BLaER1 treated with 17β-estradiol and CSF1 and Interleukin-3, amounts not matched to agents 10 nM and 100 nM (cell line): ENCODE results near the gene USP22.

Experiments
- H3K27ac ChIP-seq, 11 experiments: shearing (Covaris generic); formaldehyde crosslinking; 2 replicates each; pipeline ENCODE4 v1.8.1; 2022
- H3K27me3 ChIP-seq, 11 experiments: shearing (Covaris generic); formaldehyde crosslinking; 2 replicates each; pipeline ENCODE4 v1.8.1; 2022
- H3K36me3 ChIP-seq, 11 experiments: shearing (Covaris generic); formaldehyde crosslinking; 2 replicates each; pipeline ENCODE4 v1.8.1; 2022
- H3K4me1 ChIP-seq, 10 experiments: shearing (Covaris generic); formaldehyde crosslinking; 2 replicates each; pipeline ENCODE4 v1.8.1; 2022
- H3K4me2 ChIP-seq, 11 experiments: shearing (Covaris generic); formaldehyde crosslinking; 2 replicates each; pipeline ENCODE4 v1.8.1; 2022
- H3K4me3 ChIP-seq, 10 experiments: shearing (Covaris generic); formaldehyde crosslinking; 2 replicates each; pipeline ENCODE4 v1.8.1; 2022
- H3K9ac ChIP-seq, 11 experiments: shearing (Covaris generic); formaldehyde crosslinking; 2 replicates each; pipeline ENCODE4 v1.8.1; 2022
- H3K9me3 ChIP-seq, 11 experiments: shearing (Covaris generic); formaldehyde crosslinking; replicated peaks in 1 of 11; 2 replicates each; pipeline ENCODE4 v1.8.1; 2022
- H4K20me1 ChIP-seq, 11 experiments: shearing (Covaris generic); formaldehyde crosslinking; 2 replicates each; pipeline ENCODE4 v1.8.1; 2022
- Cebpa-rat ChIP-seq, 11 experiments: shearing (Covaris generic); IDR thresholded peaks; 2 replicates each; pipeline ENCODE4 v1.8.1; 2022

Gene USP22

GRCh38 chr17:21010705-21011596, 31.9 kb downstream of the USP22 start:
- H3K27ac ChIP-seq, result no peak overlapping the region
- no peaks in the 10 kb centered on the region for H3K27me3 ChIP-seq
- no peak overlapping the region for H3K4me2 ChIP-seq
- H3K4me1 ChIP-seq, result no peaks in the 10 kb centered on the region
- H3K36me3 ChIP-seq, result peaks cover 99 to 100% (median 100%) of the 10 kb centered on the region in 11 experiments
- no peaks in the 10 kb centered on the region for H3K9me3 ChIP-seq
- no peak for TF ChIP-seq Cebpa-rat (IDR thresholded peaks at IDR 0.05)
- H3K4me3 ChIP-seq, result no peak overlapping the region
- H3K9ac ChIP-seq, result no peak overlapping the region
- peaks cover 98 to 100% (median 100%) of the 10 kb centered on the region in 11 experiments for H4K20me1 ChIP-seq

GRCh38 chr17:21008992-21009671, 33.7 kb downstream of the USP22 start:
- Histone ChIP-seq H3K4me3 (no peak overlapping the region), H3K4me2 (no peak overlapping the region), H3K27me3 (no peaks in the 10 kb centered on the region), H4K20me1 (peaks cover 98 to 100% (median 100%) of the 10 kb centered on the region in 11 experiments), H3K4me1 (no peaks in the 10 kb centered on the region), H3K9me3 (no peaks in the 10 kb centered on the region), H3K9ac (no peak overlapping the region), H3K36me3 (peaks cover 99 to 100% (median 100%) of the 10 kb centered on the region in 11 experiments), H3K27ac (no peak overlapping the region)
- no peak for TF ChIP-seq Cebpa-rat (IDR thresholded peaks at IDR 0.05)

- Histone ChIP-seq H3K4me2 (no peak overlapping the region), H3K9ac (no peak overlapping the region), H3K27me3 (no peaks in the 10 kb centered on the region), H3K4me1 (no peaks in the 10 kb centered on the region), H3K9me3 (no peaks in the 10 kb centered on the region), H3K27ac (no peak overlapping the region), H3K36me3 (peaks cover 100% of the 10 kb centered on the region in 11 experiments), H4K20me1 (peaks cover 98 to 100% (median 100%) of the 10 kb centered on the region in 11 experiments), H3K4me3 (no peak overlapping the region)
- no peak for TF ChIP-seq Cebpa-rat (IDR thresholded peaks at IDR 0.05)
These were observed 34.5 kb downstream of the USP22 start for GRCh38 chr17:21008160-21008915.

GRCh38 chr17:21007646-21008045, 35.2 kb downstream of the USP22 start:
- peaks cover 99 to 100% (median 100%) of the 10 kb centered on the region in 11 experiments for H3K36me3 ChIP-seq
- no peak overlapping the region for H3K4me3 ChIP-seq
- H3K27me3 ChIP-seq, result no peaks in the 10 kb centered on the region
- no peak overlapping the region for H3K9ac ChIP-seq
- H4K20me1 ChIP-seq, result peaks cover 97 to 100% (median 99%) of the 10 kb centered on the region in 11 experiments
- no peaks in the 10 kb centered on the region for H3K4me1 ChIP-seq
- no peak for TF ChIP-seq Cebpa-rat (IDR thresholded peaks at IDR 0.05)
- H3K27ac ChIP-seq, result no peak overlapping the region
- H3K9me3 ChIP-seq, result no peaks in the 10 kb centered on the region
- no peak overlapping the region for H3K4me2 ChIP-seq

- Histone ChIP-seq H3K36me3 (peaks cover 99 to 100% (median 100%) of the 10 kb centered on the region in 11 experiments), H3K4me2 (no peak overlapping the region), H3K27me3 (no peaks in the 10 kb centered on the region), H3K4me1 (no peaks in the 10 kb centered on the region), H3K4me3 (no peak overlapping the region), H4K20me1 (peaks cover 97 to 100% (median 99%) of the 10 kb centered on the region in 11 experiments), H3K27ac (no peak overlapping the region), H3K9ac (no peak overlapping the region), H3K9me3 (no peaks in the 10 kb centered on the region)
- no peak for TF ChIP-seq Cebpa-rat (IDR thresholded peaks at IDR 0.05)
These were observed 37.0 kb downstream of the USP22 start for GRCh38 chr17:21005803-21006202.

GRCh38 chr17:21005367-21005766, 37.4 kb downstream of the USP22 start:
- no peaks in the 10 kb centered on the region for H3K4me1 ChIP-seq
- no peak overlapping the region for H3K4me3 ChIP-seq
- TF ChIP-seq Cebpa-rat (IDR thresholded peaks at IDR 0.05), result no peak
- H3K27ac ChIP-seq, result no peak overlapping the region
- peaks cover 97 to 100% (median 99%) of the 10 kb centered on the region in 11 experiments for H4K20me1 ChIP-seq
- H3K36me3 ChIP-seq, result peaks cover 99 to 100% (median 100%) of the 10 kb centered on the region in 11 experiments
- no peak overlapping the region for H3K4me2 ChIP-seq
- H3K9me3 ChIP-seq, result no peaks in the 10 kb centered on the region
- H3K27me3 ChIP-seq, result no peaks in the 10 kb centered on the region
- no peak overlapping the region for H3K9ac ChIP-seq

GRCh38 chr17:21004016-21004930, 38.5 kb downstream of the USP22 start:
- H3K27ac ChIP-seq, result no peak overlapping the region
- H3K4me2 ChIP-seq, result no peak overlapping the region
- no peaks in the 10 kb centered on the region for H3K27me3 ChIP-seq
- peaks cover 97 to 100% (median 99%) of the 10 kb centered on the region in 11 experiments for H4K20me1 ChIP-seq
- TF ChIP-seq Cebpa-rat (IDR thresholded peaks at IDR 0.05), result no peak
- H3K9ac ChIP-seq, result no peak overlapping the region
- H3K4me3 ChIP-seq, result no peak overlapping the region
- peaks cover 99 to 100% (median 100%) of the 10 kb centered on the region in 11 experiments for H3K36me3 ChIP-seq
- peaks cover 0 to 2% (median 0%) of the 10 kb centered on the region in 10 experiments; a peak in 2 of 20 replicates for H3K4me1 ChIP-seq
- no peaks in the 10 kb centered on the region for H3K9me3 ChIP-seq

- no peak for TF ChIP-seq Cebpa-rat (IDR thresholded peaks at IDR 0.05)
- H4K20me1 ChIP-seq, result peaks cover 97 to 100% (median 99%) of the 10 kb centered on the region in 11 experiments
- H3K4me2 ChIP-seq, result no peak overlapping the region
- no peaks in the 10 kb centered on the region for H3K27me3 ChIP-seq
- peaks cover 90 to 100% (median 98%) of the 10 kb centered on the region in 11 experiments for H3K36me3 ChIP-seq
- H3K4me1 ChIP-seq, result peaks cover 0 to 4% (median 0%) of the 10 kb centered on the region in 10 experiments; a peak in 2 of 20 replicates
- no peak overlapping the region for H3K9ac ChIP-seq
- no peak overlapping the region for H3K4me3 ChIP-seq
- H3K9me3 ChIP-seq, result no peaks in the 10 kb centered on the region
- H3K27ac ChIP-seq, result no peak overlapping the region
These were observed 39.7 kb downstream of the USP22 start for GRCh38 chr17:21003007-21003621.
